HEK293T (cell line): ENCODE results near the gene GABARAPL1.

Source experiments
- CTCF ChIA-PET: fragments of 350-600 bp; formaldehyde crosslinking; extraction: SDS; loops from one replicate; lab custom pipeline; 2021; ENCODE audit warnings: antibody characterized with exemption, inconsistent platforms; lab: Yijun Ruan, JAX
- POLR2A ChIA-PET: fragments of 350-600 bp; formaldehyde crosslinking; extraction: SDS; loops from one replicate; lab custom pipeline; 2020; ENCODE audit warnings: antibody characterized with exemption, inconsistent platforms; lab: Yijun Ruan, JAX
- DNase-seq: peaks from one replicate; pipeline ENCODE4 v3.0.0; 2012; ENCODE audit warnings: mixed read lengths; ENCODE audit errors: extremely low spot score
- ARNT ChIP-seq: fragments of 450-650 bp; IDR thresholded peaks from 2 replicates; pipeline ENCODE4 v1.6.1; 2017; ENCODE audit warnings: mild to moderate bottlenecking
- BHLHE40 ChIP-seq: fragments of 450-650 bp; IDR thresholded peaks from 2 replicates; pipeline ENCODE4 v1.6.1; 2016; ENCODE audit warnings: mild to moderate bottlenecking, moderate library complexity, borderline replicate concordance
- CTBP1 ChIP-seq: fragments of 450-650 bp; IDR thresholded peaks from 2 replicates; pipeline ENCODE4 v1.6.1; 2016; ENCODE audit warnings: borderline replicate concordance
- ELF4 ChIP-seq: fragments of 450-650 bp; IDR thresholded peaks from 2 replicates; pipeline ENCODE4 v1.6.1; 2017; ENCODE audit warnings: antibody characterized with exemption
- FOXA1 ChIP-seq: fragments of 450-650 bp; IDR thresholded peaks from 2 replicates; pipeline ENCODE4 v1.6.1; 2016; ENCODE audit warnings: mild to moderate bottlenecking
- FOXK2 ChIP-seq: fragments of 450-650 bp; IDR thresholded peaks from 2 replicates; pipeline ENCODE4 v1.6.1; 2016; ENCODE audit warnings: mild to moderate bottlenecking
- FOXM1 ChIP-seq: fragments of 450-650 bp; IDR thresholded peaks from 2 replicates; pipeline ENCODE4 v1.6.1; 2017; ENCODE audit warnings: mild to moderate bottlenecking, borderline replicate concordance
- HDGF ChIP-seq: fragments of 450-650 bp; IDR thresholded peaks from 2 replicates; pipeline ENCODE4 v1.6.1; 2017; ENCODE audit warnings: antibody characterized with exemption, borderline replicate concordance
- L3MBTL2 ChIP-seq: fragments of 450-650 bp; conservative IDR thresholded peaks from 2 replicates; pipeline ENCODE4 v1.6.1; 2016; ENCODE audit warnings: mild to moderate bottlenecking
- LEF1 ChIP-seq: fragments of 450-650 bp; IDR thresholded peaks from 2 replicates; pipeline ENCODE4 v1.6.1; 2017; ENCODE audit warnings: mild to moderate bottlenecking, borderline replicate concordance
- NFRKB ChIP-seq: fragments of 450-650 bp; IDR thresholded peaks from 2 replicates; pipeline ENCODE4 v1.6.1; 2016; ENCODE audit warnings: mild to moderate bottlenecking, moderate library complexity
- SP1 ChIP-seq: fragments of 450-650 bp; IDR thresholded peaks from 2 replicates; pipeline ENCODE4 v1.6.1; 2017
- SUZ12 ChIP-seq: fragments of 450-650 bp; IDR thresholded peaks from 2 replicates; pipeline ENCODE4 v1.6.1; 2016; ENCODE audit warnings: mild to moderate bottlenecking
- TARDBP ChIP-seq: fragments of 450-650 bp; IDR thresholded peaks from 2 replicates; pipeline ENCODE4 v1.6.1; 2016
- ZNF384 ChIP-seq: fragments of 450-650 bp; IDR thresholded peaks from 2 replicates; pipeline ENCODE4 v1.6.1; 2016
- TF ChIP-seq, protein P1 (sequence below): fragments of 450-650 bp; IDR thresholded peaks from 2 replicates; pipeline ENCODE4 v1.6.1; 2016

GABARAPL1 gene

DNA sequence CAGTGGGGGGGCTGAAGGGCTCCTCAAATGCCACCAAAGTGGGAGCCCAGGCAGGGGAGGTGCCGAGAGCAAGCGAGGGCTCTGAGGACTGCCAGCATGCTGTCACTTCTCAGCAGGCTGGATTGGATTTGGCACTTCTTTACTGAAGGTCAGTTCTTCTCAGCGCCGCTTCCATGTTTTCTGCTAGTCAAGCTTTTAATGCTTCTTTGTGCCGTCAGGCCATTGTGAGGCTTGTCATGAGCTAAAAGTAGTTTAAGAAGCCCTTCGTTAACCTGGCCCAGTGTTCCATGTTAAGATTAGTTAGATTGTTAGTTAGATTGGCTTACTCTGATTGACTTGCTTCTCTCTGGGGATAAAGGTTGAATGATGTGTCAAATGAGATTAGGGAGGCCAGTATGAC lies 13.4 kb downstream of the GABARAPL1 start:
- POLR2A ChIA-PET: interaction anchor here (1.2 kb wide), 1 partner anchor 14 kb away, joined by 4 read pairs; the partner anchor contains the start of gene GABARAPL1
- DNase-seq: no peak
- TF ChIP-seq L3MBTL2 (no peak), HDGF (no peak), LEF1 (no peak), SUZ12 (no peak), TARDBP (no peak), ARNT (no peak), ELF4 (no peak), BHLHE40 (no peak), SP1 (no peak), CTBP1 (no peak), FOXA1 (no peak), FOXK2 (no peak)
- CTCF ChIA-PET: no interaction called here

- POLR2A ChIA-PET: no interaction called here
Measured at GRCh38 chr12:10226731-10227130, 14.1 kb downstream of the GABARAPL1 start.

GRCh38 chr12:10227648-10228047 lies 15.0 kb downstream of the GABARAPL1 start:
- ChIA-PET POLR2A (interaction anchor here (1.6 kb wide), 1 partner anchor 14 kb away, joined by 4 read pairs; no protein-coding TSS in a partner anchor), CTCF (no interaction called here)

More at GRCh38 chr12:10226731-10227130, 14.1 kb downstream of the GABARAPL1 start:
- no peak for TF ChIP-seq SUZ12
- TF ChIP-seq ARNT: no peak
- no peak for TF ChIP-seq FOXK2
- TF ChIP-seq, protein P1, sequence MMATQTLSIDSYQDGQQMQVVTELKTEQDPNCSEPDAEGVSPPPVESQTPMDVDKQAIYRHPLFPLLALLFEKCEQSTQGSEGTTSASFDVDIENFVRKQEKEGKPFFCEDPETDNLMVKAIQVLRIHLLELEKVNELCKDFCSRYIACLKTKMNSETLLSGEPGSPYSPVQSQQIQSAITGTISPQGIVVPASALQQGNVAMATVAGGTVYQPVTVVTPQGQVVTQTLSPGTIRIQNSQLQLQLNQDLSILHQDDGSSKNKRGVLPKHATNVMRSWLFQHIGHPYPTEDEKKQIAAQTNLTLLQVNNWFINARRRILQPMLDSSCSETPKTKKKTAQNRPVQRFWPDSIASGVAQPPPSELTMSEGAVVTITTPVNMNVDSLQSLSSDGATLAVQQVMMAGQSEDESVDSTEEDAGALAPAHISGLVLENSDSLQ: no peak
- DNase-seq: no peak
- CTCF ChIA-PET: no interaction called here

DNA sequence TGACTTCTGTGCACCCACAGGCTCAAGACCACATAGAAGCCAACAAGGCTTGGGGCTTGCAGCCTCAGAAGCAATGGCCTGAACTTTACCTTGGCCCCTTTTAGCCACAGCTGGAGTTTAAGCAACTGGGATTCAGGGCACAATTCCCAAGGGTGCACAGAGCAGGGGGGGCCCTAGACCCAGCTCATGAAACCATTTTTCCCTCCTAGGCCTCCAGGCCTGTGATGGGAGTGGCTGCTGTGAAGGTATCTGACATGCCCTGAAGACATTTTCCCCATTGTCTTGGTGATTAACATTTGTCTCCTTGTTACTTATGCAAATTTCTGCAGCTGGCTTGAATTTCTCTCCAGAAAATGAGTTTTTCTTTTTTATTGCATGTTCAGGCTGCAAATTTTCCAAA lies 21.9 kb downstream of the GABARAPL1 start:
- POLR2A ChIA-PET: no interaction called here
- TF ChIP-seq SP1: no peak
- CTCF ChIA-PET: interaction anchor here (0.7 kb wide), 1 partner anchor 178 kb away, joined by 3 read pairs; no protein-coding TSS in a partner anchor
- DNase-seq: no peak

More at GRCh38 chr12:10227648-10228047, 15.0 kb downstream of the GABARAPL1 start:
- TF ChIP-seq FOXM1 (no peak), BHLHE40 (no peak), NFRKB (no peak), TARDBP (no peak), ELF4 (no peak), HDGF (no peak), LEF1 (no peak), SP1 (no peak), CTBP1 (no peak), FOXK2 (no peak), ARNT (no peak), FOXA1 (no peak), ZNF384 (no peak), L3MBTL2 (no peak), SUZ12 (no peak)
- TF ChIP-seq, protein P1: no peak
- DNase-seq: no peak

GRCh38 chr12:10235761-10236631 lies 23.3 kb downstream of the GABARAPL1 start:
- DNase-seq: peak; percentile 54
- TF ChIP-seq FOXM1 (no peak), LEF1 (no peak)
- ChIA-PET POLR2A (interaction anchor here (0.9 kb wide), 1 partner anchor 330 kb away, joined by 3 read pairs; no protein-coding TSS in a partner anchor), CTCF (interaction anchor here (0.6 to 1.3 kb wide), 3 partner anchors 9 to 207 kb away, joined by 3 read pairs; no protein-coding TSS in a partner anchor)

DNA sequence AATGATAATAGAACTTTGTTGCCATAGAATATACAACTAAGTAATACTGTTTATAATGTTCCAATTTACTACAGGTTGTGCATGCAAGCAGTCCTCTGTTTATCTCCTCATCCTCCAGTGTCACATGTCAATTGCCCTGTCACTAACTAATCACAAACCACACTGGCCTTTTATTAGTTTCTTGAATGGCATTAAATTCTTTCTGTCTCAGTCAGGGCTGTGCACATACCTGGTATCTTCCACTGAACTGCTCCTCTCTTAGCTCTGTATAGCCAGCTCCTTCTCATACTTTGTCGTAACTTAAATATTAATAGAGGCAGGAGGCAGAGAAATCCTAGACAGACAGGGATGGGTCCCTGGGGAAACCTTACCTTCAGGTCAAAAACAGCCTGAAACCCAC lies 24.0 kb downstream of the GABARAPL1 start:
- POLR2A ChIA-PET: no interaction called here
- CTCF ChIA-PET: interaction anchor here (1.3 kb wide), 1 partner anchor 129 kb away, joined by 3 read pairs; no protein-coding TSS in a partner anchor

More for the DNA sequence above, 24.0 kb downstream of the GABARAPL1 start:
- no peak for TF ChIP-seq FOXK2
- no peak for TF ChIP-seq FOXA1
- no peak for TF ChIP-seq ARNT
- TF ChIP-seq, protein P1: no peak
- no peak for TF ChIP-seq BHLHE40
- TF ChIP-seq NFRKB: no peak
- TF ChIP-seq TARDBP: no peak
- no peak for TF ChIP-seq FOXM1
- TF ChIP-seq LEF1: no peak
- TF ChIP-seq CTBP1: no peak
- no peak for TF ChIP-seq SUZ12
- no peak for TF ChIP-seq L3MBTL2
- TF ChIP-seq HDGF: no peak
- TF ChIP-seq SP1: no peak
- TF ChIP-seq ELF4: no peak
- TF ChIP-seq ZNF384: no peak
- no peak for DNase-seq
